Neural cell (in vitro differentiated cells): ENCODE results near the gene SLC37A1.

Experiments used
- TAF1 ChIP-seq: IDR thresholded peaks from 2 replicates; pipeline ENCODE4 v1.6.1; 2012; ENCODE audit warnings: low read depth
- TF ChIP-seq, protein P1 (sequence below): fragments of 450-650 bp; IDR thresholded peaks from 2 replicates; pipeline ENCODE4 v1.5.1; 2014; ENCODE audit warnings: antibody characterized with exemption, mild to moderate bottlenecking, moderate library complexity; ENCODE audit not compliant: poor library complexity, severe bottlenecking

- TF ChIP-seq, protein P1, sequence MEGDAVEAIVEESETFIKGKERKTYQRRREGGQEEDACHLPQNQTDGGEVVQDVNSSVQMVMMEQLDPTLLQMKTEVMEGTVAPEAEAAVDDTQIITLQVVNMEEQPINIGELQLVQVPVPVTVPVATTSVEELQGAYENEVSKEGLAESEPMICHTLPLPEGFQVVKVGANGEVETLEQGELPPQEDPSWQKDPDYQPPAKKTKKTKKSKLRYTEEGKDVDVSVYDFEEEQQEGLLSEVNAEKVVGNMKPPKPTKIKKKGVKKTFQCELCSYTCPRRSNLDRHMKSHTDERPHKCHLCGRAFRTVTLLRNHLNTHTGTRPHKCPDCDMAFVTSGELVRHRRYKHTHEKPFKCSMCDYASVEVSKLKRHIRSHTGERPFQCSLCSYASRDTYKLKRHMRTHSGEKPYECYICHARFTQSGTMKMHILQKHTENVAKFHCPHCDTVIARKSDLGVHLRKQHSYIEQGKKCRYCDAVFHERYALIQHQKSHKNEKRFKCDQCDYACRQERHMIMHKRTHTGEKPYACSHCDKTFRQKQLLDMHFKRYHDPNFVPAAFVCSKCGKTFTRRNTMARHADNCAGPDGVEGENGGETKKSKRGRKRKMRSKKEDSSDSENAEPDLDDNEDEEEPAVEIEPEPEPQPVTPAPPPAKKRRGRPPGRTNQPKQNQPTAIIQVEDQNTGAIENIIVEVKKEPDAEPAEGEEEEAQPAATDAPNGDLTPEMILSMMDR, result no peak
- no peak for TF ChIP-seq TAF1
Observed at GRCh38 chr21:42530167-42530518, 16.5 kb downstream of the SLC37A1 start.
